B cell (primary cell): Measurements from ENCODE around the gene PNKP. TPM values are rescaled to one million over a fixed set of nuclear protein-coding genes. Genes with fewer than 3 reads are reported as not detected.

Source experiments
- ATAC-seq: fragments of 200-7000 bp; cut with Tn5 transposase; one replicate; pipeline ENCODE4 v1.10.0; 2021; ENCODE audit warnings: low read depth, mild to moderate bottlenecking, moderate number of reproducible peaks, moderate library complexity
- CTCF ChIA-PET: fragments of 350-600 bp; sonication (Branson Sonifier 250); formaldehyde crosslinking; loops from one replicate; lab custom pipeline; 2021; ENCODE audit warnings: antibody characterized with exemption, inconsistent platforms; lab: Charles Lee
- POLR2A ChIA-PET: fragments of 350-600 bp; sonication (Branson Sonifier 250); formaldehyde crosslinking; loops from one replicate; lab custom pipeline; 2021; ENCODE audit warnings: antibody characterized with exemption; lab: Charles Lee
- DNase-seq: peaks from one replicate; pipeline ENCODE4 v3.0.0; 2013
- H2AFZ ChIP-seq: 2 replicates; pipeline ENCODE4 v1.6.1; 2012; ENCODE audit warnings: mild to moderate bottlenecking, low read depth, low read length; ENCODE audit not compliant: insufficient read depth, poor library complexity, severe bottlenecking
- H3K27ac ChIP-seq, 2 donors: 1 replicate in 1 of 2; 2 replicates in 1 of 2; pipeline ENCODE4 v1.5.1; 2012 to 2013; ENCODE audit warnings: low read length in 2 of 2, mild to moderate bottlenecking in 2 of 2, moderate library complexity in 1 of 2
- H3K27me3 ChIP-seq, 4 experiments: fragments of 200-600 bp in 1 of 4; sonication (generic) in 1 of 4; replicated peaks in 1 of 4; 1 replicate in 2 of 4; 2 replicates in 2 of 4; pipeline versions ENCODE4 v1.6.1 to v1.7.0; 2013 to 2016; ENCODE audit warnings: low read length in 3 of 4, mild to moderate bottlenecking in 2 of 4, mixed read lengths in 1 of 4, moderate library complexity in 1 of 4; ENCODE audit not compliant: insufficient read depth in 4 of 4, control insufficient read depth in 3 of 4; ENCODE audit errors: control extremely low read depth in 1 of 4
- H3K36me3 ChIP-seq, 2 experiments: replicated peaks in 1 of 2; 1 replicate in 1 of 2; 2 replicates in 1 of 2; pipeline versions ENCODE4 v1.6.1 to v1.7.1; 2013; ENCODE audit warnings: low read length in 1 of 2; ENCODE audit not compliant: insufficient read depth in 2 of 2, control insufficient read depth in 1 of 2; ENCODE audit errors: control extremely low read depth in 1 of 2, extremely low read depth in 1 of 2
- H3K4me1 ChIP-seq, 2 donors: fragments of 200-600 bp in 1 of 2; sonication (generic) in 1 of 2; 1 replicate in 1 of 2; 2 replicates in 1 of 2; pipeline versions ENCODE4 v1.5.1 to v1.6.1; 2013 to 2017; ENCODE audit warnings: low read length in 2 of 2; ENCODE audit not compliant: control insufficient read depth in 2 of 2, insufficient read depth in 2 of 2
- H3K4me2 ChIP-seq: replicated peaks from 2 replicates; pipeline ENCODE3; 2012; ENCODE audit warnings: mild to moderate bottlenecking, low read depth, low read length; ENCODE audit not compliant: poor library complexity, severe bottlenecking
- H3K4me3 ChIP-seq, 5 experiments: fragments of 200-600 bp in 1 of 5; sonication (generic) in 1 of 5; 1 replicate in 3 of 5; 2 replicates in 2 of 5; pipeline versions ENCODE4 v1.5.1 to v1.7.0; 2011 to 2016; ENCODE audit warnings: low read length in 4 of 5, mild to moderate bottlenecking in 4 of 5, low read depth in 2 of 5, control low read depth in 1 of 5, moderate library complexity in 1 of 5; ENCODE audit not compliant: insufficient read depth in 1 of 5; ENCODE audit errors: control extremely low read depth in 1 of 5, extremely low read depth in 1 of 5
- H3K79me2 ChIP-seq: fragments of 200-600 bp; sonication (generic); one replicate; pipeline ENCODE4 v1.6.0; 2016; ENCODE audit warnings: low read length; ENCODE audit not compliant: control insufficient read depth, insufficient read depth
- H3K9ac ChIP-seq: fragments of 200-600 bp; sonication (generic); 2 replicates; pipeline ENCODE4 v1.6.1; 2017; ENCODE audit warnings: mild to moderate bottlenecking, low read length, moderate library complexity
- H3K9me3 ChIP-seq, 3 donors: one replicate each; pipeline versions ENCODE4 v1.6.1 to v1.7.1; 2013; ENCODE audit warnings: low read length in 2 of 3; ENCODE audit not compliant: control insufficient read depth in 2 of 3, insufficient read depth in 1 of 3; ENCODE audit errors: control extremely low read depth in 1 of 3
- H4K20me1 ChIP-seq: 2 replicates; pipeline ENCODE4 v1.6.0; 2012; ENCODE audit warnings: mild to moderate bottlenecking, low read length; ENCODE audit not compliant: insufficient read depth, control insufficient read depth, poor library complexity, severe bottlenecking
- H3K27ac Mint-ChIP-seq: one replicate; pipeline ENCODE4 v1.8.0; 2021; ENCODE audit warnings: mixed read lengths
- H3K27me3 Mint-ChIP-seq: one replicate; pipeline ENCODE4 v1.8.0; 2021; ENCODE audit warnings: mixed read lengths
- H3K4me1 Mint-ChIP-seq: one replicate; pipeline ENCODE4 v1.8.0; 2021; ENCODE audit warnings: mixed read lengths
- H3K4me3 Mint-ChIP-seq: one replicate; pipeline ENCODE4 v1.8.0; 2021; ENCODE audit warnings: mixed read lengths
- H3K9me3 Mint-ChIP-seq: one replicate; pipeline ENCODE4 v1.8.0; 2022; ENCODE audit warnings: mixed read lengths; ENCODE audit not compliant: insufficient read depth
- EZH2 ChIP-seq: IDR thresholded peaks from 2 replicates; pipeline ENCODE4 v1.6.1; 2012; ENCODE audit warnings: borderline replicate concordance, low read depth, mild to moderate bottlenecking, moderate library complexity, low read length; ENCODE audit not compliant: insufficient read depth, poor library complexity, severe bottlenecking
- WGBS: methylation state at CpG from one replicate; pipeline ENCODE4 v1.1.5; 2013; ENCODE audit warnings: missing lambda C conversion rate; ENCODE audit not compliant: insufficient coverage; 5-methylcytosine and 5-hydroxymethylcytosine counted together
- intact Hi-C: fragments of 100-400 bp; cut with micrococcal nuclease; formaldehyde crosslinking; loops from one replicate; pipeline ENCODE4 v1.10.0; 2022
- polyA plus RNA-seq: library from polyadenylated mRNA; depleted of rRNA; stranded (reverse); fragments of >200 nt; gene quantifications from 2 replicates; pipeline ENCODE4 v1.2.3, GENCODE V29; 2012
- total RNA-seq, 2 donors: library from RNA; stranded (reverse); fragments of 120-200 nt in 1 of 2; gene quantifications; 1 replicate in 1 of 2; 2 replicates in 1 of 2; pipeline versions ENCODE4 v1.2.3 to v1.2.4, GENCODE V29; 2013 to 2022
- TF ChIP-seq, protein P1 (sequence below): fragments of 200-600 bp; IDR thresholded peaks from one replicate; pipeline ENCODE4 v1.8.0; 2022; ENCODE audit warnings: antibody characterized with exemption, mild to moderate bottlenecking

Gene PNKP
- total and polyA plus RNA-seq, 2 donors (not counting 1 experiment from before 2014, with no cell fraction given) = 173 to 274 TPM

DNA sequence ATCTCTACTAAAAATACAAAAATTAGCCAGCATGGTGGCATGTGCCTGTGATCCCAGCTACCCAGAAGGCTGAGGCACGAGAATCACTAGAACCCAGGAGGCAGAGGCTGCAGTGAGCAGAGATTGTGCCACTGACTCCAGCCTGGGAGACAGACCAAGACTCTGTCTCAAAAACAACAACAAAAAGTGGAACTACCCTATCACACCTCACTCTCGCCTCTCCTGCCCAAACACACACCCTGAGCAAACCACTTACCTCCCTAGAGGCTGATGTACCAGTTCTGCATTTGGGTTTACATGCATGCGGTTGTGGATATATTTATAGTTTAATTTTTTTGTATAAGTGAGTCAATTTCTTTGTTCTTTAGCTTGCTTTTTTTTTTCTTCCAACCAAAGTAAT, 24.1 kb downstream of the PNKP start:
- Mint-ChIP-seq H3K9me3 (no peaks in the 10 kb centered on the region), H3K27me3 (no peaks in the 10 kb centered on the region), H3K4me3 (peak overlapping the region; percentile 58), H3K27ac (peak overlapping the region; percentile 84), H3K4me1 (peaks cover 47% of the 10 kb centered on the region)
- 14% methylated on average over 1 of the region's 3 CpGs for WGBS
- peaks cover 0 to 16% of the 10 kb centered on the region in 2 experiments for H3K36me3 ChIP-seq
- H3K4me2 ChIP-seq = peak overlapping the region; percentile 66
- POLR2A ChIA-PET = interaction anchor here (0.6 to 2.3 kb wide), 14 partner anchors 9 to 1198 kb away, joined by 3 to 23 read pairs (median 5); partner anchors contain the start of genes AKT1S1, FUZ, MED25 and TBC1D17
- CTCF ChIA-PET = interaction anchor here (0.7 to 0.9 kb wide), 4 partner anchors 21 to 747 kb away, joined by 3 read pairs; no protein-coding TSS in a partner anchor
- peak overlapping the region; percentile 44 for H3K9ac ChIP-seq
- no peak overlapping the region for H2AFZ ChIP-seq
- H3K4me3 ChIP-seq = peak overlapping the region in 3 of 5 experiments; percentile 17 to 52 (median 39)
- DNase-seq (peak; percentile 83), ATAC-seq (peak; percentile 99)
- H3K9me3 ChIP-seq = no peaks in the 10 kb centered on the region
- H3K4me1 ChIP-seq = peaks cover 37 to 51% of the 10 kb centered on the region in 2 donors
- peak overlapping the region; percentile 74 to 84 for H3K27ac ChIP-seq
- no peaks in the 10 kb centered on the region for H3K79me2 ChIP-seq
- intact Hi-C loops = loop anchor here (1.0 to 2.0 kb wide), 2 partner anchors 26 kb away; no protein-coding TSS in a partner anchor
- no peaks in the 10 kb centered on the region for H3K27me3 ChIP-seq
- H4K20me1 ChIP-seq = no peaks in the 10 kb centered on the region
- no peak for TF ChIP-seq EZH2
- TF ChIP-seq, protein P1, sequence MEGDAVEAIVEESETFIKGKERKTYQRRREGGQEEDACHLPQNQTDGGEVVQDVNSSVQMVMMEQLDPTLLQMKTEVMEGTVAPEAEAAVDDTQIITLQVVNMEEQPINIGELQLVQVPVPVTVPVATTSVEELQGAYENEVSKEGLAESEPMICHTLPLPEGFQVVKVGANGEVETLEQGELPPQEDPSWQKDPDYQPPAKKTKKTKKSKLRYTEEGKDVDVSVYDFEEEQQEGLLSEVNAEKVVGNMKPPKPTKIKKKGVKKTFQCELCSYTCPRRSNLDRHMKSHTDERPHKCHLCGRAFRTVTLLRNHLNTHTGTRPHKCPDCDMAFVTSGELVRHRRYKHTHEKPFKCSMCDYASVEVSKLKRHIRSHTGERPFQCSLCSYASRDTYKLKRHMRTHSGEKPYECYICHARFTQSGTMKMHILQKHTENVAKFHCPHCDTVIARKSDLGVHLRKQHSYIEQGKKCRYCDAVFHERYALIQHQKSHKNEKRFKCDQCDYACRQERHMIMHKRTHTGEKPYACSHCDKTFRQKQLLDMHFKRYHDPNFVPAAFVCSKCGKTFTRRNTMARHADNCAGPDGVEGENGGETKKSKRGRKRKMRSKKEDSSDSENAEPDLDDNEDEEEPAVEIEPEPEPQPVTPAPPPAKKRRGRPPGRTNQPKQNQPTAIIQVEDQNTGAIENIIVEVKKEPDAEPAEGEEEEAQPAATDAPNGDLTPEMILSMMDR = no peak

DNA sequence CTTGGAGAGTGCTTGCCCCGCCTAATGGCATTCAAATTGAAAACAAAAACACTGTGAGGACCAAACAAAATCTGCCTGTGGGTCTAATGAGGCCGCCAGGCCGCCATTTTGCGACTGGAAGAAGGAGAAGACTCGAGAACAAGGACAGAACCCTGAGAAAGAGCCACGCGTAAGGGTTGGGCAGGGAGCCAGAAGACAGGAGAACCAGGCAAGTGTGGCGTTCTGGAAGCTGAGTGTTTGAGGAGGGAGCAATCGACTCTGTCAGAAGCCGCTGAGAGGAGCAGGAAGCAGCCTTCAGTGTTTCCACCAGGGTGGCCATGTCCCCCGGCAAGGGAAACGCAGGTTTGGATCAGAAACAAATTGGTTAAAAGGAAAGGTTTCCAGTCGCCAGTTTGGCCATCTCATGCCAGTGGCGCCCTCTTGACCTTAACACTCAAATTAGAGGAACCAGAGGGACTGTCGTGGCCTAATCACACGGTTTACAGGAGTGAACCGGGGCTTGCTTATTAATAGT, 26.6 kb downstream of the PNKP start:
- POLR2A ChIA-PET = interaction anchor here (0.6 kb wide), 1 partner anchor 70 kb away, joined by 4 read pairs; no protein-coding TSS in a partner anchor
- no peaks in the 10 kb centered on the region for H3K9me3 Mint-ChIP-seq
- no peak overlapping the region for H3K9ac ChIP-seq
- ATAC-seq (no peak), DNase-seq (no peak)
- H3K27ac Mint-ChIP-seq = peak overlapping the region; percentile 71
- H4K20me1 ChIP-seq = no peaks in the 10 kb centered on the region
- H3K4me1 Mint-ChIP-seq = peaks cover 35% of the 10 kb centered on the region
- peaks cover 33 to 41% of the 10 kb centered on the region in 2 donors for H3K4me1 ChIP-seq
- H3K9me3 ChIP-seq = no peaks in the 10 kb centered on the region
- peaks cover 0 to 39% of the 10 kb centered on the region in 2 experiments for H3K36me3 ChIP-seq
- CTCF ChIA-PET = no interaction called here
- H3K4me2 ChIP-seq = no peak overlapping the region
- H3K27ac ChIP-seq = no peak overlapping the region
- no peak overlapping the region for H3K4me3 ChIP-seq
- H3K79me2 ChIP-seq = no peaks in the 10 kb centered on the region
- no peaks in the 10 kb centered on the region for H3K27me3 ChIP-seq
- H3K27me3 Mint-ChIP-seq = no peaks in the 10 kb centered on the region
- no peak overlapping the region for H3K4me3 Mint-ChIP-seq
- 96% methylated on average over 14 of the region's 17 CpGs for WGBS
- no peak for TF ChIP-seq EZH2
- TF ChIP-seq, protein P1 = no peak
- intact Hi-C loops = no loop called here
- H2AFZ ChIP-seq = no peak overlapping the region
